PC-9 (cell line): Measurements from ENCODE around the gene STK35. TPM values are rescaled to one million over a fixed set of nuclear protein-coding genes. Genes with fewer than 3 reads are reported as not detected.

Source experiments
- BruUV-seq: library from RNA; stranded (reverse); fragments of 400-500 nt; replicated peaks from 2 replicates; lab custom pipeline; 2021; lab: Mats Ljungman, UMichigan
- CTCF ChIA-PET: fragments of 300-600 bp; sonication (Branson Sonifier 250); formaldehyde crosslinking; loops from one replicate; lab custom pipeline; 2022; ENCODE audit warnings: antibody characterized with exemption; lab: Charles Lee
- POLR2A ChIA-PET: fragments of 300-600 bp; sonication (Branson Sonifier 250); formaldehyde crosslinking; loops from one replicate; lab custom pipeline; 2022; ENCODE audit warnings: antibody characterized with exemption; ENCODE audit not compliant: unreplicated experiment; lab: Charles Lee
- DNase-seq, 2 experiments: peaks; one replicate each; pipeline versions ENCODE4 v3.0.0 to v3.0.0-alpha.2; 2015 to 2022; ENCODE audit warnings: mixed read lengths in 1 of 2
- H2AFZ ChIP-seq: fragments of 200-600 bp; sonication (generic); 2 replicates; pipeline ENCODE4 v1.8.1; 2017; ENCODE audit warnings: antibody characterized with exemption
- H3F3A ChIP-seq: fragments of 200-600 bp; sonication (generic); 2 replicates; pipeline ENCODE4 v1.8.1; 2017; ENCODE audit warnings: antibody characterized with exemption, mild to moderate bottlenecking, low read depth; ENCODE audit not compliant: insufficient read depth
- H3K27ac ChIP-seq: fragments of 200-600 bp; sonication (generic); 2 replicates; pipeline ENCODE4 v1.6.1; 2016; ENCODE audit warnings: mixed run types
- H3K27me3 ChIP-seq: fragments of 200-600 bp; sonication (generic); 2 replicates; pipeline ENCODE4 v1.6.1; 2016; ENCODE audit warnings: low read depth, mixed run types; ENCODE audit not compliant: insufficient read depth
- H3K36me3 ChIP-seq: fragments of 200-600 bp; sonication (generic); 2 replicates; pipeline ENCODE4 v1.6.1; 2016; ENCODE audit warnings: low read depth, mixed run types
- H3K4me1 ChIP-seq: fragments of 200-600 bp; sonication (generic); replicated peaks from 2 replicates; pipeline ENCODE4 v1.6.1; 2016; ENCODE audit warnings: mixed run types; ENCODE audit not compliant: insufficient read depth
- H3K4me2 ChIP-seq: fragments of 200-600 bp; sonication (generic); 2 replicates; pipeline ENCODE4 v1.6.1; 2017; ENCODE audit warnings: mixed run types
- H3K4me3 ChIP-seq: fragments of 200-600 bp; sonication (generic); 2 replicates; pipeline ENCODE4 v1.6.1; 2016; ENCODE audit warnings: mixed run types
- H3K79me2 ChIP-seq: fragments of 200-600 bp; sonication (generic); 2 replicates; pipeline ENCODE4 v1.6.1; 2017; ENCODE audit warnings: low read depth, mixed run types
- H3K9me2 ChIP-seq: fragments of 200-600 bp; sonication (generic); 2 replicates; pipeline ENCODE4 v1.8.1; 2017; ENCODE audit warnings: mild to moderate bottlenecking; ENCODE audit not compliant: insufficient read depth
- H3K9me3 ChIP-seq: fragments of 200-600 bp; sonication (generic); 2 replicates; pipeline ENCODE4 v1.8.1; 2016; ENCODE audit warnings: low read depth; ENCODE audit not compliant: insufficient read depth
- H4K20me1 ChIP-seq: fragments of 200-600 bp; sonication (generic); 2 replicates; pipeline ENCODE4 v1.8.1; 2017; ENCODE audit not compliant: insufficient read depth
- CTCF ChIP-seq: fragments of 200-600 bp; sonication (generic); conservative IDR thresholded peaks from 2 replicates; pipeline ENCODE4 v1.6.1; 2017; ENCODE audit warnings: mixed run types, antibody characterized with exemption, mild to moderate bottlenecking, moderate library complexity
- EZH2 ChIP-seq: fragments of 200-600 bp; sonication (generic); IDR thresholded peaks from 2 replicates; pipeline ENCODE4 v1.8.0; 2017; ENCODE audit warnings: antibody characterized with exemption, low read depth
- intact Hi-C: fragments of 100-400 bp; cut with micrococcal nuclease; formaldehyde crosslinking; loops from one replicate; pipeline ENCODE4 v1.10.0; 2022; ENCODE audit not compliant: unreplicated experiment
- total RNA-seq: library from RNA; stranded (reverse); gene quantifications from 2 replicates; pipeline ENCODE4 v1.2.3, GENCODE V29; 2021

The STK35 gene
- total RNA-seq, 1 experiment from 2014 or later, result 36.7 TPM

GRCh38 chr20:2133318-2134183 is 31.9 kb downstream of the STK35 start:
- POLR2A ChIA-PET, result no interaction called here
- CTCF ChIA-PET, result no interaction called here
- H2AFZ ChIP-seq, result no peak overlapping the region
- peak overlapping the region; percentile 80 for H3K4me2 ChIP-seq
- no peaks in the 10 kb centered on the region for H3K36me3 ChIP-seq
- no peaks in the 10 kb centered on the region for H3K27me3 ChIP-seq
- intact Hi-C loops, result loop anchor here (2.0 kb wide), 1 partner anchor 25 kb away; no protein-coding TSS in a partner anchor
- no peak for TF ChIP-seq CTCF
- TF ChIP-seq EZH2, result no peak
- peak overlapping the region; percentile 73 for H3K27ac ChIP-seq
- DNase-seq, result peak; percentile 56 to 81
- H3K79me2 ChIP-seq, result peaks cover 97% of the 10 kb centered on the region
- H3K4me3 ChIP-seq, result peak overlapping the region; percentile 47; the same call in 1 of the 2 replicates
- H4K20me1 ChIP-seq, result peaks cover 59% of the 10 kb centered on the region
- H3F3A ChIP-seq, result peaks cover 34% of the 10 kb centered on the region
- no peaks in the 10 kb centered on the region for H3K9me2 ChIP-seq
- no TSS peak for BruUV-seq
- peaks cover 53% of the 10 kb centered on the region for H3K4me1 ChIP-seq
- no peaks in the 10 kb centered on the region for H3K9me3 ChIP-seq

- Histone ChIP-seq H2AFZ (no peak overlapping the region), H3K79me2 (peaks cover 91% of the 10 kb centered on the region), H3K36me3 (no peaks in the 10 kb centered on the region), H3K27ac (no peak overlapping the region), H3K9me3 (no peaks in the 10 kb centered on the region), H3K27me3 (no peaks in the 10 kb centered on the region), H3F3A (peaks cover 34% of the 10 kb centered on the region), H3K9me2 (no peaks in the 10 kb centered on the region), H3K4me1 (peaks cover 48% of the 10 kb centered on the region), H3K4me3 (no peak overlapping the region), H3K4me2 (no peak overlapping the region), H4K20me1 (peaks cover 66% of the 10 kb centered on the region)
- intact Hi-C loops, result no loop called here
- no peak for DNase-seq
- CTCF ChIA-PET, result no interaction called here
- BruUV-seq, result no TSS peak
- TF ChIP-seq CTCF (no peak), EZH2 (no peak)
- POLR2A ChIA-PET, result no interaction called here
These were observed 33.4 kb downstream of the STK35 start for GRCh38 chr20:2135013-2135412.

- Histone ChIP-seq H3K4me2 (no peak overlapping the region), H3K27ac (no peak overlapping the region), H3K36me3 (no peaks in the 10 kb centered on the region), H3K79me2 (peaks cover 86% of the 10 kb centered on the region), H3K9me3 (no peaks in the 10 kb centered on the region), H4K20me1 (peaks cover 69% of the 10 kb centered on the region), H3K4me1 (peaks cover 36% of the 10 kb centered on the region), H3K27me3 (no peaks in the 10 kb centered on the region), H2AFZ (no peak overlapping the region), H3F3A (peaks cover 27% of the 10 kb centered on the region), H3K4me3 (no peak overlapping the region), H3K9me2 (no peaks in the 10 kb centered on the region)
- TF ChIP-seq EZH2, result no peak
- TF ChIP-seq CTCF, result no peak
- ChIA-PET CTCF (no interaction called here), POLR2A (no interaction called here)
- intact Hi-C loops, result no loop called here
- no TSS peak for BruUV-seq
- no peak for DNase-seq
These were observed 34.6 kb downstream of the STK35 start for GRCh38 chr20:2136275-2136674.
